Measurements from ENCODE around the gene PIK3R3. TPM values are rescaled to one million over a fixed set of nuclear protein-coding genes. Genes with fewer than 3 reads are reported as not detected.

PIK3R3 gene
- total RNA-seq, 1 experiment from 2014 or later = 9.0 TPM

GRCh38 chr1:46080257-46080656 is 52.2 kb downstream of the PIK3R3 start:
- Mint-ChIP-seq H3K27me3 (ENCODE audit: low read depth) (no peaks in the 10 kb centered on the region), H3K27ac (peak overlapping the region; percentile 28; the same call in 1 of the 2 replicates), H3K4me1 (no peaks in the 10 kb centered on the region), H3K4me3 (no peak overlapping the region), H3K9me3 (0 out of 2 replicates have a peak, but pooled peaks cover 3% of the 10 kb centered on the region), H3K36me3 (no peaks in the 10 kb centered on the region)
- DNase-seq (ENCODE audit: low spot score) = no peak
- ATAC-seq = no peak
- ChIA-PET CTCF (interaction anchor here (1.0 kb wide), 1 partner anchor 144 kb away, joined by 4 read pairs; no protein-coding TSS in a partner anchor), POLR2A (no interaction called here)
- TF ChIP-seq PRRX2 (CRISPR knock-in tag; IDR thresholded peaks at IDR 0.05) = no peak
- 0 out of 2 replicates have a peak, but pooled peaks have one; percentile 60 for TF ChIP-seq ZNF121 (CRISPR knock-in tag; IDR thresholded peaks at IDR 0.05)
- no peak for TF ChIP-seq RELA (CRISPR knock-in tag; IDR thresholded peaks at IDR 0.05; ENCODE audit: borderline replicate concordance)

GRCh38 chr1:46077644-46078043 is 54.8 kb downstream of the PIK3R3 start:
- H3K36me3 Mint-ChIP-seq = no peaks in the 10 kb centered on the region
- no peak overlapping the region for H3K27ac Mint-ChIP-seq
- ATAC-seq = no peak
- H3K9me3 Mint-ChIP-seq = no peaks in the 10 kb centered on the region
- DNase-seq (ENCODE audit: low spot score) = no peak
- no peaks in the 10 kb centered on the region for H3K4me1 Mint-ChIP-seq
- no peak for TF ChIP-seq HMGA2 (CRISPR knock-in tag; IDR thresholded peaks at IDR 0.05)
- TF ChIP-seq ATF3 (CRISPR knock-in tag; conservative IDR thresholded peaks at IDR 0.05) = no peak
- no peak for TF ChIP-seq FOXP1 (CRISPR knock-in tag; IDR thresholded peaks at IDR 0.05; ENCODE audit: borderline replicate concordance)
- no peak for TF ChIP-seq PREB (CRISPR knock-in tag; IDR thresholded peaks at IDR 0.05; ENCODE audit: borderline replicate concordance)
- TF ChIP-seq JAZF1 (CRISPR knock-in tag; IDR thresholded peaks at IDR 0.05) = no peak
- TF ChIP-seq ZNF416 (CRISPR knock-in tag; IDR thresholded peaks at IDR 0.05) = no peak
- no peak for TF ChIP-seq GABPB1 (CRISPR knock-in tag; IDR thresholded peaks at IDR 0.05)
- TF ChIP-seq ATF1 (CRISPR knock-in tag; IDR thresholded peaks at IDR 0.05) = no peak
- no peak for TF ChIP-seq ESRRA (CRISPR knock-in tag; IDR thresholded peaks at IDR 0.05; ENCODE audit: borderline replicate concordance)
- no peak overlapping the region for H3K4me3 Mint-ChIP-seq
- no peaks in the 10 kb centered on the region for H3K27me3 Mint-ChIP-seq (ENCODE audit: low read depth)
- POLR2A ChIA-PET = no interaction called here
- CTCF ChIA-PET = no interaction called here

- Mint-ChIP-seq H3K4me3 (no peak overlapping the region), H3K27me3 (ENCODE audit: low read depth) (no peaks in the 10 kb centered on the region), H3K4me1 (peaks cover 7% of the 10 kb centered on the region), H3K27ac (no peak overlapping the region), H3K36me3 (no peaks in the 10 kb centered on the region), H3K9me3 (no peaks in the 10 kb centered on the region)
- TF ChIP-seq PRRX2 (CRISPR knock-in tag; IDR thresholded peaks at IDR 0.05) = no peak
- TF ChIP-seq ZNF121 (CRISPR knock-in tag; IDR thresholded peaks at IDR 0.05) = no peak
- no peak for TF ChIP-seq ZNF219 (CRISPR knock-in tag; IDR thresholded peaks at IDR 0.05; ENCODE audit: borderline replicate concordance)
- no peak for ATAC-seq
- no peak for DNase-seq (ENCODE audit: low spot score)
- ChIA-PET CTCF (no interaction called here), POLR2A (no interaction called here)
These were observed 56.1 kb downstream of the PIK3R3 start for GRCh38 chr1:46076343-46076742.

GRCh38 chr1:46072975-46073374 is 59.5 kb downstream of the PIK3R3 start:
- Mint-ChIP-seq H3K4me1 (peaks cover 7% of the 10 kb centered on the region), H3K4me3 (no peak overlapping the region), H3K27me3 (ENCODE audit: low read depth) (no peaks in the 10 kb centered on the region), H3K36me3 (no peaks in the 10 kb centered on the region), H3K27ac (no peak overlapping the region), H3K9me3 (no peaks in the 10 kb centered on the region)
- DNase-seq (ENCODE audit: low spot score) (no peak), ATAC-seq (no peak)
- ChIA-PET CTCF (interaction anchor here (0.8 to 2.0 kb wide), 2 partner anchors 103 to 151 kb away, joined by 3 to 7 read pairs; no protein-coding TSS in a partner anchor), POLR2A (no interaction called here)
- TF ChIP-seq CREM (CRISPR knock-in tag; IDR thresholded peaks at IDR 0.05) (no peak), MLX (CRISPR knock-in tag; IDR thresholded peaks at IDR 0.05) (no peak), MYBL2 (CRISPR knock-in tag; IDR thresholded peaks at IDR 0.05) (no peak), ERG (CRISPR knock-in tag; IDR thresholded peaks at IDR 0.05) (no peak), FOXP4 (CRISPR knock-in tag; IDR thresholded peaks at IDR 0.05) (no peak), FOXJ3 (CRISPR knock-in tag; IDR thresholded peaks at IDR 0.05; ENCODE audit: borderline replicate concordance) (no peak), EMX1 (CRISPR knock-in tag; IDR thresholded peaks at IDR 0.05) (no peak), ZNF671 (CRISPR knock-in tag; IDR thresholded peaks at IDR 0.05) (no peak), AR (CRISPR knock-in tag; IDR thresholded peaks at IDR 0.05) (no peak)

Measured in WTC11 (cell line).